Measurements from ENCODE around the gene OR5B12. TPM values are rescaled to one million over a fixed set of nuclear protein-coding genes. Genes with fewer than 3 reads are reported as not detected.

OR5B12 gene
- total and polyA plus RNA-seq, 10 of the 15 experiments (the other 5 are each of a cell fraction or from before 2014, with no cell fraction given): 0.29 TPM; not detected in 9

DNA sequence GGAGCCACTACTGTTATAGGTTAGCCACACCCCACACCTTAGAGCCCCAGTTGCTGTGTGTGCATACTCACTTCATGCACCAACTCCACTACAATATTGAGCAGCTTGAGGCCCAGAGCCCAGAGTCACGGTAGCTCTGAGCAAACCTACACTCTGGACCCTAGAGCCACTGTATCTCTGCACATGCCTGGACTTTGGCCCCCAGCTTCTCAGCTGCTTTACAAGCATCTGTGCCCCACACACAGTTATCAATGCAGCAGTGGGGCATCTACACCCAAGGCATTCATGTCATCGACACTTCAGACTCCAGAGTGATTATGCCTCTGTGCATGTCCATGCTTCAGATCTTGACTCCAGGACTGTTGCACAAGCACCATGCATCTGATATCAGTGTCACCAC, 2.3 kb upstream of the OR5B12 start (continued):
- TF ChIP-seq ZNF274 (IDR thresholded peaks at IDR 0.05; ENCODE audit: insufficient read depth, insufficient read length) (no peak), SMAD5 (IDR thresholded peaks at IDR 0.05; ENCODE audit: low read depth) (no peak), RB1 (IDR thresholded peaks at IDR 0.05; ENCODE audit: borderline replicate concordance) (no peak), CREM (IDR thresholded peaks at IDR 0.05; ENCODE audit: low read depth) (no peak)
- TF ChIP-seq, protein P1, sequence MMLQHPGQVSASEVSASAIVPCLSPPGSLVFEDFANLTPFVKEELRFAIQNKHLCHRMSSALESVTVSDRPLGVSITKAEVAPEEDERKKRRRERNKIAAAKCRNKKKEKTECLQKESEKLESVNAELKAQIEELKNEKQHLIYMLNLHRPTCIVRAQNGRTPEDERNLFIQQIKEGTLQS (IDR thresholded peaks at IDR 0.05; ENCODE audit: borderline replicate concordance, extremely low read depth, low read depth, low read length): no peak
- TF ChIP-seq, protein P2, sequence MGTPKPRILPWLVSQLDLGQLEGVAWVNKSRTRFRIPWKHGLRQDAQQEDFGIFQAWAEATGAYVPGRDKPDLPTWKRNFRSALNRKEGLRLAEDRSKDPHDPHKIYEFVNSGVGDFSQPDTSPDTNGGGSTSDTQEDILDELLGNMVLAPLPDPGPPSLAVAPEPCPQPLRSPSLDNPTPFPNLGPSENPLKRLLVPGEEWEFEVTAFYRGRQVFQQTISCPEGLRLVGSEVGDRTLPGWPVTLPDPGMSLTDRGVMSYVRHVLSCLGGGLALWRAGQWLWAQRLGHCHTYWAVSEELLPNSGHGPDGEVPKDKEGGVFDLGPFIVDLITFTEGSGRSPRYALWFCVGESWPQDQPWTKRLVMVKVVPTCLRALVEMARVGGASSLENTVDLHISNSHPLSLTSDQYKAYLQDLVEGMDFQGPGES (IDR thresholded peaks at IDR 0.05): no peak

DNA sequence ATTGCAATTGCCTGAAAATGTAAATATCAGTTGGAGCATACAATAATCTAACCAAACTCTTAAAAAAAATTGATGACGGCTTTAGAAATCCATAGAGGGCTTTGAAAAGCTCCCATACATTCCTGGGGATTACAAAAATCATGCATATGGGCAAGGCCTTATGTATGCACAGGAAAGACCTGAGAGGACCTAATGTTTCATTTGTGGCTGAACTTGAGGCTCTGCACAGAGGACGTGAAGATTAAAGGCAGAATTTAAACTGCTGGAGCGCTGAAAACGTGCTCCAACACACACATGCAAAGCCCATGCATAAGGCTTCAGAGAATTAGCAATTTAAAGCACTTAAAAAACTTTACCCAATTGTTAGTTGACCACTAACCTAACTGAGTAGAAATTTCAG, 3.5 kb downstream of the OR5B12 start:
- intact Hi-C loops (cut with micrococcal nuclease; ENCODE audit: unreplicated experiment): no loop called here
- H2AFZ ChIP-seq (ENCODE audit: control insufficient read depth, low read depth, low read length): no peak overlapping the region
- H3K9ac ChIP-seq (ENCODE audit: control insufficient read depth, insufficient read depth, low read length): no peak overlapping the region
- ATAC-seq (no peak), FAIRE-seq (no peak), DNase-seq (ENCODE audit: low read depth, low spot score) (no peak)
- H3K27me3 ChIP-seq (replicated peaks in 1 of 2; ENCODE audit: control insufficient read depth in 2 of 2, insufficient read depth in 2 of 2, low read length in 1 of 2): no peaks in the 10 kb centered on the region
- H4K20me1 ChIP-seq (ENCODE audit: control insufficient read depth, insufficient read depth): no peaks in the 10 kb centered on the region
- BruUV-seq (replicated peaks): no TSS peak
- SMC1A ChIA-PET (ENCODE audit: uncharacterized antibody, unreplicated experiment): interaction anchor here (1.2 kb wide), 1 partner anchor 84 kb away, joined by 3 read pairs; no protein-coding TSS in a partner anchor
- no peaks in the 10 kb centered on the region for H3K9me3 ChIP-seq (replicated peaks; ENCODE audit: control insufficient read depth, insufficient read depth, low read length)
- no peak overlapping the region for H3K4me3 ChIP-seq
- no peaks in the 10 kb centered on the region for H3K79me2 ChIP-seq (ENCODE audit: control insufficient read depth, insufficient read depth, low read length)
- no peaks in the 10 kb centered on the region for H3K36me3 ChIP-seq (ENCODE audit: control insufficient read depth in 2 of 2, insufficient read depth in 2 of 2, low read length in 1 of 2)
- H3K4me1 ChIP-seq (ENCODE audit: control insufficient read depth, insufficient read depth, low read length): no peaks in the 10 kb centered on the region
- 0% methylated on average over 4 of the region's 4 CpGs for WGBS (ENCODE audit: insufficient coverage, insufficient replicate concordance, low lambda C conversion rate, missing lambda C conversion rate)
- CTCF ChIA-PET: no interaction called here
- H3K4me2 ChIP-seq (ENCODE audit: control insufficient read depth, insufficient read depth): no peak overlapping the region
- in situ Hi-C loops (cut with MboI): no loop called here
- no peak overlapping the region for H3K27ac ChIP-seq (ENCODE audit: control insufficient read depth, insufficient read depth)
- POLR2A ChIA-PET: no interaction called here
- RAD21 ChIA-PET (ENCODE audit: unreplicated experiment): no interaction called here
- TF ChIP-seq KAT2A (conservative IDR thresholded peaks at IDR 0.05; ENCODE audit: control insufficient read depth, low read depth, low read length) (no peak), NR2F1 (conservative IDR thresholded peaks at IDR 0.05) (no peak), FOXM1 (IDR thresholded peaks at IDR 0.05; ENCODE audit: low read depth, low read length) (no peak), RUNX3 (IDR thresholded peaks at IDR 0.05; ENCODE audit: low read length) (no peak), NFYA (IDR thresholded peaks at IDR 0.05; ENCODE audit: borderline replicate concordance, low read depth, low read length) (no peak), ZNF207 (IDR thresholded peaks at IDR 0.05; ENCODE audit: borderline replicate concordance) (no peak), POLR2AphosphoS5 (IDR thresholded peaks at IDR 0.05; ENCODE audit: low read length) (no peak), NR2C2 (IDR thresholded peaks at IDR 0.05; ENCODE audit: borderline replicate concordance, control insufficient read depth, insufficient read length, low read depth) (no peak), HDAC6 (IDR thresholded peaks at IDR 0.05; ENCODE audit: unreplicated experiment) (no peak)
- TF ChIP-seq, protein P3, sequence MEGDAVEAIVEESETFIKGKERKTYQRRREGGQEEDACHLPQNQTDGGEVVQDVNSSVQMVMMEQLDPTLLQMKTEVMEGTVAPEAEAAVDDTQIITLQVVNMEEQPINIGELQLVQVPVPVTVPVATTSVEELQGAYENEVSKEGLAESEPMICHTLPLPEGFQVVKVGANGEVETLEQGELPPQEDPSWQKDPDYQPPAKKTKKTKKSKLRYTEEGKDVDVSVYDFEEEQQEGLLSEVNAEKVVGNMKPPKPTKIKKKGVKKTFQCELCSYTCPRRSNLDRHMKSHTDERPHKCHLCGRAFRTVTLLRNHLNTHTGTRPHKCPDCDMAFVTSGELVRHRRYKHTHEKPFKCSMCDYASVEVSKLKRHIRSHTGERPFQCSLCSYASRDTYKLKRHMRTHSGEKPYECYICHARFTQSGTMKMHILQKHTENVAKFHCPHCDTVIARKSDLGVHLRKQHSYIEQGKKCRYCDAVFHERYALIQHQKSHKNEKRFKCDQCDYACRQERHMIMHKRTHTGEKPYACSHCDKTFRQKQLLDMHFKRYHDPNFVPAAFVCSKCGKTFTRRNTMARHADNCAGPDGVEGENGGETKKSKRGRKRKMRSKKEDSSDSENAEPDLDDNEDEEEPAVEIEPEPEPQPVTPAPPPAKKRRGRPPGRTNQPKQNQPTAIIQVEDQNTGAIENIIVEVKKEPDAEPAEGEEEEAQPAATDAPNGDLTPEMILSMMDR (IDR thresholded peaks at IDR 0.05 in 2 of 3, conservative IDR thresholded peaks at IDR 0.05 in 1 of 3; ENCODE audit: control insufficient read depth in 2 of 3, extremely low read depth in 1 of 3, insufficient read depth in 1 of 3, low read depth in 3 of 3, low read length in 3 of 3): no peak
- TF ChIP-seq, protein P4, sequence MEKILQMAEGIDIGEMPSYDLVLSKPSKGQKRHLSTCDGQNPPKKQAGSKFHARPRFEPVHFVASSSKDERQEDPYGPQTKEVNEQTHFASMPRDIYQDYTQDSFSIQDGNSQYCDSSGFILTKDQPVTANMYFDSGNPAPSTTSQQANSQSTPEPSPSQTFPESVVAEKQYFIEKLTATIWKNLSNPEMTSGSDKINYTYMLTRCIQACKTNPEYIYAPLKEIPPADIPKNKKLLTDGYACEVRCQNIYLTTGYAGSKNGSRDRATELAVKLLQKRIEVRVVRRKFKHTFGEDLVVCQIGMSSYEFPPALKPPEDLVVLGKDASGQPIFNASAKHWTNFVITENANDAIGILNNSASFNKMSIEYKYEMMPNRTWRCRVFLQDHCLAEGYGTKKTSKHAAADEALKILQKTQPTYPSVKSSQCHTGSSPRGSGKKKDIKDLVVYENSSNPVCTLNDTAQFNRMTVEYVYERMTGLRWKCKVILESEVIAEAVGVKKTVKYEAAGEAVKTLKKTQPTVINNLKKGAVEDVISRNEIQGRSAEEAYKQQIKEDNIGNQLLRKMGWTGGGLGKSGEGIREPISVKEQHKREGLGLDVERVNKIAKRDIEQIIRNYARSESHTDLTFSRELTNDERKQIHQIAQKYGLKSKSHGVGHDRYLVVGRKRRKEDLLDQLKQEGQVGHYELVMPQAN (conservative IDR thresholded peaks at IDR 0.05): no peak
- TF ChIP-seq, protein P5, sequence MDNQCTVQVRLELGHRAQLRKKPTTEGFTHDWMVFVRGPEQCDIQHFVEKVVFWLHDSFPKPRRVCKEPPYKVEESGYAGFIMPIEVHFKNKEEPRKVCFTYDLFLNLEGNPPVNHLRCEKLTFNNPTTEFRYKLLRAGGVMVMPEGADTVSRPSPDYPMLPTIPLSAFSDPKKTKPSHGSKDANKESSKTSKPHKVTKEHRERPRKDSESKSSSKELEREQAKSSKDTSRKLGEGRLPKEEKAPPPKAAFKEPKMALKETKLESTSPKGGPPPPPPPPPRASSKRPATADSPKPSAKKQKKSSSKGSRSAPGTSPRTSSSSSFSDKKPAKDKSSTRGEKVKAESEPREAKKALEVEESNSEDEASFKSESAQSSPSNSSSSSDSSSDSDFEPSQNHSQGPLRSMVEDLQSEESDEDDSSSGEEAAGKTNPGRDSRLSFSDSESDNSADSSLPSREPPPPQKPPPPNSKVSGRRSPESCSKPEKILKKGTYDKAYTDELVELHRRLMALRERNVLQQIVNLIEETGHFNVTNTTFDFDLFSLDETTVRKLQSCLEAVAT (IDR thresholded peaks at IDR 0.05): no peak

Data from GM12878 (cell line).